ENCODE data around the gene KCNQ5. TPM values are rescaled to one million over a fixed set of nuclear protein-coding genes. Genes with fewer than 3 reads are reported as not detected.

The KCNQ5 gene
- total RNA-seq, 1 experiment from 2014 or later, result 0.07 TPM

DNA sequence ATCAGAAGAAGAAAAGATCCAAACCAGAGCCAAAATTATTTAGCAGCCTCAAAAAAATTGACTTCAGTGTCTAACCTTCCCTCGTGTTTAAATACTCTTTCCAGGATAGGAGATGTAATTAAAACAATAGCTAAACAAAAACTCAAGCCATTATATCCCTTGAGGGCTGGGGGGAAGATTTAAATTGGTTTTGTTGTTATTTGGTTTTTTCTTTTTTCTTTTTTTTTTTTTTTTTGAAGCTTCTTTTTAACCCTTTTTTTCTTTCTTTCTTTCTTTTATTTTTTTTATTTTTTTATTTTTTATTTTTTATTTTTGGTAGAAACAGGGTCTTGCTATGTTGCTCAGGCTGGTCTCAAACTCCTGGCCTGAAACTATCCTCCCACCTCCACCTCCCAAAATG is 334.4 kb downstream of the KCNQ5 start:
- Histone ChIP-seq H2BK120ac (ENCODE audit: low read depth, low read length, poor library complexity, severe bottlenecking) (no peak overlapping the region), H3T11ph (ENCODE audit: low read length) (no peak overlapping the region), H3K9me3 (ENCODE audit: control insufficient read depth, low read depth, low read length) (no peaks in the 10 kb centered on the region), H2BK5ac (ENCODE audit: insufficient read length, low read length) (no peak overlapping the region), H4K20me1 (ENCODE audit: control insufficient read depth, insufficient read depth, insufficient read length) (no peaks in the 10 kb centered on the region), H3K4me1 (ENCODE audit: insufficient read depth, low read length) (peaks cover 2% of the 10 kb centered on the region; the same call in 1 of the 2 replicates), H3K27ac (ENCODE audit: insufficient read length, low read depth, low read length) (no peak overlapping the region), H2BK12ac (ENCODE audit: insufficient read length, low read depth, low read length) (no peak overlapping the region), H3K23me2 (ENCODE audit: insufficient read length, low read depth, low read length, poor library complexity, severe bottlenecking) (no peaks in the 10 kb centered on the region), H4K8ac (replicated peaks; ENCODE audit: insufficient read length, low read depth, low read length) (no peak overlapping the region), H3K27me3 (ENCODE audit: insufficient read depth, low read length) (no peaks in the 10 kb centered on the region), H3K79me1 (ENCODE audit: insufficient read depth, low read depth, low read length, poor library complexity, severe bottlenecking) (no peaks in the 10 kb centered on the region), H4K5ac (ENCODE audit: insufficient read length, low read depth, low read length) (no peak overlapping the region), H3K56ac (ENCODE audit: insufficient read length, low read depth, low read length) (no peak overlapping the region), H2AK5ac (ENCODE audit: insufficient read length, low read length) (no peak overlapping the region), H4K91ac (ENCODE audit: insufficient read length, low read depth, low read length) (no peak overlapping the region), H3K9ac (ENCODE audit: extremely low read depth, insufficient read length, low read length) (no peak overlapping the region), H3K4me2 (ENCODE audit: insufficient read depth, insufficient read length, low read length) (no peak overlapping the region), H3K18ac (ENCODE audit: insufficient read length, low read depth, low read length) (no peak overlapping the region), H3K4ac (ENCODE audit: low read depth, low read length) (no peak overlapping the region), H3K14ac (ENCODE audit: insufficient read depth, low read length) (no peak overlapping the region), H3K79me2 (ENCODE audit: insufficient read depth, low read length) (no peaks in the 10 kb centered on the region), H2AFZ (ENCODE audit: low read length) (no peak overlapping the region), H3K23ac (ENCODE audit: insufficient read length, low read depth, low read length) (no peak overlapping the region), H2BK15ac (ENCODE audit: low read depth, low read length) (no peak overlapping the region), H2BK20ac (ENCODE audit: low read depth, low read length, poor library complexity, severe bottlenecking) (no peak overlapping the region)
- no peak for DNase-seq
- Mint-ChIP-seq H3K4me3 (no peak overlapping the region), H3K27ac (no peak overlapping the region), H3K27me3 (ENCODE audit: low read depth) (no peaks in the 10 kb centered on the region), H3K36me3 (ENCODE audit: insufficient read depth in 1 of 3, low read depth in 3 of 3) (no peaks in the 10 kb centered on the region), H3K9me3 (no peaks in the 10 kb centered on the region), H3K4me1 (peaks cover 7 to 10% of the 10 kb centered on the region in 2 experiments)
- no CpG with 5 or more reads among the region's 1 CpG for WGBS (ENCODE audit: extremely low coverage, insufficient read length, low lambda C conversion rate)
- TF ChIP-seq, protein P1, sequence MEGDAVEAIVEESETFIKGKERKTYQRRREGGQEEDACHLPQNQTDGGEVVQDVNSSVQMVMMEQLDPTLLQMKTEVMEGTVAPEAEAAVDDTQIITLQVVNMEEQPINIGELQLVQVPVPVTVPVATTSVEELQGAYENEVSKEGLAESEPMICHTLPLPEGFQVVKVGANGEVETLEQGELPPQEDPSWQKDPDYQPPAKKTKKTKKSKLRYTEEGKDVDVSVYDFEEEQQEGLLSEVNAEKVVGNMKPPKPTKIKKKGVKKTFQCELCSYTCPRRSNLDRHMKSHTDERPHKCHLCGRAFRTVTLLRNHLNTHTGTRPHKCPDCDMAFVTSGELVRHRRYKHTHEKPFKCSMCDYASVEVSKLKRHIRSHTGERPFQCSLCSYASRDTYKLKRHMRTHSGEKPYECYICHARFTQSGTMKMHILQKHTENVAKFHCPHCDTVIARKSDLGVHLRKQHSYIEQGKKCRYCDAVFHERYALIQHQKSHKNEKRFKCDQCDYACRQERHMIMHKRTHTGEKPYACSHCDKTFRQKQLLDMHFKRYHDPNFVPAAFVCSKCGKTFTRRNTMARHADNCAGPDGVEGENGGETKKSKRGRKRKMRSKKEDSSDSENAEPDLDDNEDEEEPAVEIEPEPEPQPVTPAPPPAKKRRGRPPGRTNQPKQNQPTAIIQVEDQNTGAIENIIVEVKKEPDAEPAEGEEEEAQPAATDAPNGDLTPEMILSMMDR (conservative IDR thresholded peaks at IDR 0.05), result no peak

All from H9 (cell line).